Fibroblast of lung (primary cell): ENCODE measurements around the gene JPH2.

ENCODE experiments used
- EZH2 ChIP-seq: IDR thresholded peaks from 2 replicates; pipeline ENCODE4 v1.5.1; 2012; ENCODE audit warnings: low read length, control low read depth, mild to moderate bottlenecking; ENCODE audit errors: missing control alignments
- TF ChIP-seq, protein P1 (sequence below), 2 donors: IDR thresholded peaks in 1 of 2; conservative IDR thresholded peaks in 1 of 2; 1 replicate in 1 of 2; 2 replicates in 1 of 2; pipeline ENCODE4 v1.5.1; 2011 to 2012; ENCODE audit warnings: low read length in 2 of 2, control low read depth in 1 of 2, inconsistent platforms in 1 of 2, low read depth in 1 of 2, mild to moderate bottlenecking in 1 of 2

DNA sequence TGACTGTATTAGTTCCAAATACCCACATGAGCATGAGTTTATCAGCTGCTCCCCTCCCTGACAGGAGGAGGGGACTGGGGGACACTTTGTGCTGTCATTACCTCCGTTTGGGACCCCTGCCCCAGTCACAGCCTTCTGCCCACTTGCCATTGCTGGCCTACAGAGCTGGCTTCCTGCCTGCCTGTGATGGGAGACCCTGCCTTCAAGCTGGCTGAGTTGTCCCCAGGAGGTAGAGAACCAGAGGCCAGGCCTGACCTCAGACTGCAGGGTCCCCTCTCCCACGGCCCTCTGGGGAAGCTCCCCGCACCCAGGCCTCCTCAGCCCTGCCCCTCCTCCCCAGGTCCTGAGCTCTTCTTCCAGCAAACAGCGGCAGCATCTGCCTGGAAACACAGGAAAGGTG is 105.5 kb downstream of the JPH2 start:
- TF ChIP-seq, protein P1, sequence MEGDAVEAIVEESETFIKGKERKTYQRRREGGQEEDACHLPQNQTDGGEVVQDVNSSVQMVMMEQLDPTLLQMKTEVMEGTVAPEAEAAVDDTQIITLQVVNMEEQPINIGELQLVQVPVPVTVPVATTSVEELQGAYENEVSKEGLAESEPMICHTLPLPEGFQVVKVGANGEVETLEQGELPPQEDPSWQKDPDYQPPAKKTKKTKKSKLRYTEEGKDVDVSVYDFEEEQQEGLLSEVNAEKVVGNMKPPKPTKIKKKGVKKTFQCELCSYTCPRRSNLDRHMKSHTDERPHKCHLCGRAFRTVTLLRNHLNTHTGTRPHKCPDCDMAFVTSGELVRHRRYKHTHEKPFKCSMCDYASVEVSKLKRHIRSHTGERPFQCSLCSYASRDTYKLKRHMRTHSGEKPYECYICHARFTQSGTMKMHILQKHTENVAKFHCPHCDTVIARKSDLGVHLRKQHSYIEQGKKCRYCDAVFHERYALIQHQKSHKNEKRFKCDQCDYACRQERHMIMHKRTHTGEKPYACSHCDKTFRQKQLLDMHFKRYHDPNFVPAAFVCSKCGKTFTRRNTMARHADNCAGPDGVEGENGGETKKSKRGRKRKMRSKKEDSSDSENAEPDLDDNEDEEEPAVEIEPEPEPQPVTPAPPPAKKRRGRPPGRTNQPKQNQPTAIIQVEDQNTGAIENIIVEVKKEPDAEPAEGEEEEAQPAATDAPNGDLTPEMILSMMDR (conservative IDR thresholded peaks at IDR 0.05 in 1 of 2, IDR thresholded peaks at IDR 0.05 in 1 of 2; ENCODE audit: low read depth in 1 of 2, low read length in 2 of 2) = no peak
- no peak for TF ChIP-seq EZH2
